GM21717 (cell line): ENCODE measurements around the gene ANKRD11.
"Not testable (repeated sequence)": the region's sequence is repeated elsewhere in the genome, so short reads cannot be mapped to it uniquely, and the experiment has no call there.

Source experiments
- ATAC-seq: cut with Tn5 transposase; IDR thresholded peaks from one replicate; pipeline ENCODE4 v1.9.1; 2021; ENCODE audit warnings: mild to moderate bottlenecking, moderate library complexity; ENCODE audit not compliant: unreplicated experiment

ANKRD11 gene

DNA sequence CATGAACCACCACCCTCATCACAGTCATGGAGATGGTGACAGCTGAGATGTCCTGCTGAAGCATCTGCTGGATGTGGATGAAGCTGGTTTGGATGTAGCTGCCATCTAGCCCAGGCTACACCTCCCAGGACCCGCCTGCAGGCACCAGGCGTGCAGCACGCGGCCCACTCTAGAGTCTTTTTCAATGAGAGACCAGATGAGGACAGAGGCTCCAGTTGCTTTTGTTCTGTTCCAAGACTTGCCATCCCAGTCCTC, 170.8 kb downstream of the ANKRD11 start:
- no peak for ATAC-seq

DNA sequence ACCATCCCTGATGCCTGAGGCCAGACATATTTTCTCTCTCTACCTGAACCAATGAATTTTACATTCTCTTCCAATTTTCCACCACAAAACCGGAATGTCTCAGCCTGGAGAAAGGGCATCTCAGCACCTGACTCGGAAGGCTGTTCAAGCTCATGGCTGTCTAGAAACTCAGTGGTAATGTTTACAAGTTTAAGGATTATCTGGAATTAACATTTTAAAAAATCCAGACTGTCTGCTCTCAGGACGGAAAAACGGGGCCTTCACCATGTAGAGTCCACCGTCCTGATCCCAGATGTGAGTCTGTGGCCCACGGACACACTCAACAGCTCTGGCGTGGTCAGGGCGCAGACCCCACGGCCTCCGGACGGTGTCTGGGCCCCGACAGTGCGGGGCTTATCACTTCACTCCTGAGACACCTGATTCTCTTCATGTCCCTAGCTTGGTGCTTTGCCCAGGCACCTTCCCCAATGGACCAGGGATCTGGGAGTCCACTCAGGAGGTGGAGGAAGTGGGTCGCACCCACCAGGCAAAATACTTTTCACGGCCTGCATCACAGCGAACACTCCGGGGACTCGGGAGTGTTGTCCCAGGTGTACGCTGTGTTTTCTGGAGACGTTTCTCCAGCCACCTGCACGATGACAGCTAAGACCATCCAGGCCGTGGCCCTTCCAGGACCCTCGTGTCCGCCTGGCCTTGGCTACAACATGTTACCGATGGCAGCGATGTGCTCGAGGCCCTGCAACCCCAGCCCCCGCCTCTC, 171.3 kb downstream of the ANKRD11 start:
- ATAC-seq: no peak

DNA sequence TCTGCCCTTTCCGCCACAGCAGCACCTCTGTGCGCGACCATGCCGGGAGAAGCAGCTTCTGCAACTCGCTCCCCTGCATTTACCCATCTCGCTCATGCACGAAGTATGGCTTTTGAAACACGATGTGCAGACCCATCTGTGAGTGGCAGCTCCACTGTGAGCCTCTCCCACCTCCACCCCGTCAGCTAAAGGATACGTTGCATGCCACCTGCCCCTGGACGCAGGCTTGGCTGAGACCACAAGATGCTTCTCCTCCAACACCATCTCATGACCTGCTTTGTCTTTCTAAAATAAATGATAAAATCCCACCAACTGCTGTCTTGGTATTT, 172.0 kb downstream of the ANKRD11 start:
- ATAC-seq: no peak

DNA sequence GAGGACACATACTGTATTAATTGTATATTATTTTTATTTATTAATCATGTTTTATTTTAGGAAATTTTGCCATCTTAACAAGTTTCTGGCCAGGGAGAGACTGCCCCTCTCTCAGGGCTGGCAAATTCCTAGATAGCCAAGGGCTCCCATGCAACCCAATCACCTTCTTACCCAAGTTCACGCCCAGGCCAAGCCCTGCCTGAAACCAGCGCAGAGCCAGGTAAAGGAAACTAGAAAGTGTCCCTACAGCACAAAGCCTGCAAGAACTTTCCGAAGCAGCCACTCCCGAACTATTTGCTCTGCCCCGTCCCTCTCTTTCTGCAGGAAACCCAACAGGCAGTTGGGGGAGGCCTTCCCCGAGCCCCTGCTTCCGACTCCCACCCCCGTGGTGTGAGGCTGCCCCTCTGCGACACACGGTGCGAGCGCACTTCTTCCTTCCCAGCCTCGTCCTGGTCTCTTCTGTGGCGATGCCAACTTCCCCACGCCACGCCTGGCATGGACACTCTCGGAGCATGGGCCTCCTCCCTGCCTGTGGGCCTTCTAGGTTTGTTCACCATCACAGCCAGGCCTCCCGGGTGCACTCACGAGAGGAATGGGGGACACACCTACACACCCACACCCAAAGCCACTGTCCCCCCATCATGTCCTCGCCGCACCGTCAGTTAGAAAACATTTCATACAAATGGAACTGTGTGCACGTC, 172.5 kb downstream of the ANKRD11 start:
- no peak for ATAC-seq

DNA sequence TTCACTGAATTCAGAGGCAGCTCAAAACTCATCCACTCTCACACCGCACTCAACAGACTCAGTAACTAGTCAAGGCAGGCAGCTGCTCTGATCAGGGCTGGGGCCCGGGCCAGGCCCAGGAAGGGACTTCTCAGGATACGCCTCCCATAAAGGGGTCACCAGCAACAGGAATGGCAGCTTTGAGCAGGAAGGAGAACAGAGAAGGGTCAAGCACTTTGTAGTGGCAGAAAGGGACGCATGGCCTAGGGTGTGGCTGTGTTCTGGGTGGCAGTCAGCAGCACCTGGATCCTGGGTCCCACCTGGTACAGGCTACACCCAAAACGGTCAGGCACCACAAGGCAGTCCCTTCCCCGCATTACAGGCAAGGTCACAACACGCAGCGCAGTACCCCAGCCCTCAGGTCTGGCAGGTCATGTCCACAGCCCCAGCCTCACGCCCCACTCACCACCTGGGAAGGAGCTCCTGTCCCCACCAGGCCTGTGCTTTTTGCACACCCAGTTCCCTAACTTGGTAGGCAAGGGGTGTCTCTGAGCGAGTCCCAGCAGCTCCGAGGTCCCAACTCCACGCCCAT, 173.2 kb downstream of the ANKRD11 start:
- ATAC-seq: no peak

DNA sequence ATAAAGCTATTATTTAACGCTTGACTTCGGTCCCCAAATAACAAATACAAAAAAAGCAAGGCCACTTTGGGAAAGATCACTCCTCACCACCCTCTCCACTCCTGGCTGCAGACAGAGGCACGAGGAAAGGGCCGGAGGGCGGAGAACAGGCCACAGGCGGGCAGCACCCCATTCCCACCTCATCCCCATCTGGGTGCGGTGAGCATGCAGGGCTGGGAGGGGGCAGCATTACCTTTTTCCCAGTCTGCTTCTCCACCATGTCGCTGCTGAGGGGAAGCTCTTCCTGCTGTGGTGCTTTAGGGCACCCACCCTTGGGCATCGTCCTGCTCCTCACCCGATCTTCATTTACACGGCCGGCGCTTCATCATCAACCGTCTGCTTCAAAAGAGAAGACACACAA, 173.7 kb downstream of the ANKRD11 start:
- ATAC-seq: no peak

DNA sequence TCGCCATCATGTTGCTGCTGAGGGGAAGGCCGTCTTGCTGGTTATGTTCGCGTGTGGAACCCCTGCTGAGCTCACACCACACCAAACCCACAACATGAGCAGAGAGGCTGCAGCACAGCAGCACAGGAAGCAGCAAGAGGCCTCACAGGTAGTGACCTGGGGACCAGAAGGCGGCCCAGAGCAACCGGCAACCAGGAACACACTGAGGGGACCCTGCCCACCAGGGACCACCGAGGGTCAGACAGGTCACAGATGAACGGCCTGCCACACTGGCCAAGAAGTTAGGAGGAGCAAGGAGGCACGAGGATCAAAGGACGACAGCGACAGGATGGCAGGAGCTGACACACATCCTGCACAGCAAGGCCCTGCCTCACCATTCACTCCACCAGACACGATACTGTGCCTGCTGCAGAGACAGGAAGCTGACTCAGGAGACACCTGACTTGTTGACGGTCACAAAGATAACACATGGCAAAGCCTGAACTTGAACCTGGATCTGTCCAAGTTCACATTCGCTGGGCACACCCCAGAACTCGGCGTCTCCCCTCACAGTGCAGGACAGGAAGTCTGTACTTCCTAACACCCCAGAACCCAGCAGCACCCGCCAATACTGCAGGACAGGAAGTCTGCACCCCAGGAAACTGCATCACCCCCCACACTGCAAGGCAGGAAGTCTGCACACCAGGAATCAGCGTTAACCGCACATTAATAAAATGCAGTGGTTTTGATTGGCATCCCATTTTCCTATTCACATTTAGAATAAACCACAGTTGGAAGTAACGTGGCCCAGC, 174.4 kb downstream of the ANKRD11 start:
- no peak for ATAC-seq

DNA sequence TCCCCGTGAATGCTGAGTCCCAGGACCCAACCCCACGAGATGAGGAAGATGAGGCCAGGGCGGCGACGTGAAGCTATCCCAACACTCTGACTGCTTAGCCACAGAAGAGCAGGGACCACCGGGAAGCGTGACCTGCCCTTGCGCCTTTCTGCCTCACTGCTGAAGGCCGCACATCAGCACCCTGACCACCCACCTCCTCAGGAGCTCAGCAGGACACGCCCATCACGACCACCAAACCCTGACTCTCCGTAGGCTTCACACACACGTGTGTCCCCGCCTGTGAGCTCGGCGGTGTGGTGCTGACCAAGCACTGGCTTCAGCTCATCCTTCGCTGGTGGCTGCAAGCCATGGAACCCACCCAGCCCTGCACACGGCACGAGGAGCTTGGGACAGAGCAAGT, 175.1 kb downstream of the ANKRD11 start:
- ATAC-seq: no peak

DNA sequence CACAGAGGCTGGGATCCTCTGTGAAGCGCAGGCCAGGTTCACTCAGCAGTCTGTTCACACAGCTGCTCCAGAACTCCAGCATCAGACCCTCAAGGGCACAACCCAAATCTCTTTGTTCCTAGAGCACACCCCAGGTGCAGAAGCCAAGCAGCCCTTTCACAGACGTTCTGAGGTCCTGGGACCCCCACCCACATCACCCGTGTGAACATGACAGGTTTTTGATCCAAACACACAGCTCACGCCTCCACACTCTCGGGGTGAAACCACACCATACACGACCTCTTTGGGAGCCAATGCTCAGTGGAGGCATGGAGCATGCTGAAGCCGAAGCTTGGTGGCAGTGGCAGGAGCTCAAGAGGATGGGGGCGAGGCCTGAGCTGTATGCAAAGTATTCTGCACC, 175.5 kb downstream of the ANKRD11 start:
- no peak for ATAC-seq

DNA sequence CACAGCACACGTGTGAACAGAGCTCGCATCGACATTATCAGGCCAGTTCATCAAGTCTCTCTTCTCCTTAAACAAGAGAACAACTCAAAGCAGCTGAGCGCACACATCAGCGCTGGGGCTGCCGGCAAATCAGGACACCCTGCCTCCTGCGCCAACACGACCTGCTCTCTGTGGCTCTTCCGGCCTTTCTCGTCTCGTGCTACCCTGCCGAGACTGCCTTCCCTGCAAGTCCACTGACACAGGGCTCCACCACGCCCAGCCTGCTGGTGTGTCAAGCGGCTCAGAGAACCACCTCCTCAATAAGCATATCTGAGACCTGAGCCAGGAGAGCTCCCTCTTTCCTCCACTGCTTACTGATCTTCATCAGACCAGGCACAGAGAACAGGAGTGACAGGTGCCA, 176.0 kb downstream of the ANKRD11 start:
- no peak for ATAC-seq

DNA sequence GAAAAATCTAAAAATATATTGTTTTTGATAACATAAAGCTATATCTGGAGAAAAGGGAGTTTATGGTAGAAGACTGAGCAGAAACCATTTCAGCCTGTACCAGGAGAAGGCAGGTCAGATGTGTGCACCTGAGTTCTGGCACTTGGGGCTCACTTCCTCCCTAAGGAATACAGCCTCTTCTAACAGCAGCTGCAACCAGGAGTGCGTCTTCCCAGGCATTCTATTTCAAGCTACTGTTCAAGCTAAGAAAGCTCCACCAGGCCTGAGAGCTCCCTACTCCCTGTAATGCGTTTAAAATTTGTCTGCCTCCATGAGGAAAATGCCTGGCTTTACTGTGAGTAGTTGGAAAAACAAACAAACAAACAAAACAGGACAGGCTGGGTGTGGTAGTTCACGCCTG, 176.8 kb downstream of the ANKRD11 start:
- no peak for ATAC-seq

DNA sequence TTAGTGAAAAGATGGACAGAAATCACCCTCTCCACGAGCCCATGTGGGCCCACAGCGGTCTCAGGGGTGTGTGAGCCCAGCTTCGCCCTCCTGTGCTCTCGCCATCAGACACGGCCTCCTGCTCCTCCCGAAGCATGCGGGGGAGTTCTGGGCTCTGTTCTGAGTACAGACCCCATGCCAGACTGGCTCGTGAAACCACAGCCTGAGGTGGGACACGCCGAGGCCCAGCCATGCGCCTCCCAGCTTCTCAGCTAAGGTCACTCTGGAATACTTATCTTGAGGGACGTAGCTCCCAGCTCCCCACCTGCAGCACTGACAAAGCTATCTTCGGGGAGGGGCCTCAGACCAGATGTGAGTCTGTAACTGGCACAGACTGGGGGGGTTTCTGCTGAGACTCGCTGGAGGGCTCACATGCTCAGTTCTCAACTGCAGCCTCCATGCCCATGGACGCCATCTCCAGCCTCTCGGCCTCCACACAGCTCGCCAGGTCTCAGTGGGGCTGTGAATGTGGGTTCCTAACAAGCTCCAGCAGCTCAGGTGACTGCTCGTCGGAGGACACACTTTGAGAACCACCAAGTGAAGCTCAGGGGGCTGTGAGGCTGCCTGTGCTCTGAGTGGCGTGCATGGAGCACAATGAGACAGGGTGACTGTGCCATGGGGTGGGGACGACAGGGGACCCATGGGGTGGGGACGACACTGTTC, 177.6 kb downstream of the ANKRD11 start:
- ATAC-seq: no peak

DNA sequence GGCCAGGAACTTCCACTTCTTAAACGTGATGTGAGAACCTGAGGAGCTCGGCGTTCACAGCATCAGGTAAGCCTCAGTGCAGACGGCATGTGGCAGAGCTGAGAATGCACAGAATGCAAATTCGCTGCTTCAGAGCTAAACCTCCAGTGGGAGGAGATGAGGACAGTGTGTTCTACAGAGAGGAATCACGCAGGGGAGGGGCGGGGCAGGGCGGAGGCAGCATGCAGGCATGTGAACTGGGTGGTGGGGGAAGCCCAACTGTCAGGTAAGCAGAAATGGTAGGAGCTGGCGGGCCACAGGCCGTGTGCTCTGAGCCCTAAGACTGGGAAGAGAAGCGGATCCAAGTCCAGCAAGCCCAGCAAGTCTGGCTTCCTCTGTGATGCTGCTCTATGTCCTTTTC, 178.2 kb downstream of the ANKRD11 start:
- ATAC-seq: no peak

DNA sequence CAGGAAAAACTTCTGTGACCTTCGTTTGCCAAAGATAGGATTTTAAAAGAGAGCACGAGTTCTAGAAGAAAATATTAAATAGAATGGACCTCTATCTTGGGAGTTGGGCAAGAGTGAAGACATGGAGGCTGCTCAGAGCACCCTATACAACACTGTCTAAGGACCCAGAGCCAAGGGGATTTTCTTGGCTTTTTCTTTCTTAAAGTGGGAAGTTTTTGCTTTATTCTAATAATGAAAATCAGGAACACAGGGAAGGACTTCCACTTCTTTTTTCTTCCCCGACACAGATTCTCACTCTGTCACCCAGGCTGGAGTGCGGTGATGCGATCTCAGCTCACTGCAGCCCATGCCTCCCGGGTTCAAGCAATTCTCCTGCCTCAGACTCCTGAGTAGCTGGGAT, 178.7 kb downstream of the ANKRD11 start:
- ATAC-seq: no peak

DNA sequence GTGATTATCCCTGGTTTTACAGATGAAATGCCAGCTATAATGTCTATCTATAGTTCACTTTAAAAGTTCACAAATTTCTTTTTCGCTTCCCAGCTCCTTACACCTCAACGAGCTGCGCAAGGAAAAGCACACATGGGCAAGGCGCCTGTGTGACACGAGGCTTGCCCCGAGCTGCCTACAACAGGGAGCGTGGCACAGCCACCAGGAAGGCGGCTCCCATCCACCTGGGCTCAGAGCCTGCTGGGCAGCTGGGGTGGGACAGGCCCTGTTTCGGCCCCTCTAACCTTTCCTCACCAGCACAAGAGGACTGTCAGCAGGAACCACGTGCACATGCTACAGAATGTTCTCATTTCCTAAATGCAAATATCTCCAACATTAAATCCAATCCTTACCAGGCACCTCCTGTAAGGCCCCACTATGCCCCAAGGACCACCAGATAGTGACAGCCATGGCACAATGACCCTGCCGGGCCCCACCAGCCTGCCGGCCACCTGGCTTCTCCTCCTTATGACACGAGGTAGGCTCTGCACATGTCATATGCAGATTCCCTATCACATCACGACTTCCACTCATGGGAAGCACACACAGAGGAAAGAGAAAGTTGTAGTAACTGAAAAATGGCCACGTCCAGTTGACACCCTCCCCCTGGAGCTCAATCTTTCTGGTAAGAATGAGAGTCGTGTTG, 180.8 kb downstream of the ANKRD11 start:
- ATAC-seq: no peak

DNA sequence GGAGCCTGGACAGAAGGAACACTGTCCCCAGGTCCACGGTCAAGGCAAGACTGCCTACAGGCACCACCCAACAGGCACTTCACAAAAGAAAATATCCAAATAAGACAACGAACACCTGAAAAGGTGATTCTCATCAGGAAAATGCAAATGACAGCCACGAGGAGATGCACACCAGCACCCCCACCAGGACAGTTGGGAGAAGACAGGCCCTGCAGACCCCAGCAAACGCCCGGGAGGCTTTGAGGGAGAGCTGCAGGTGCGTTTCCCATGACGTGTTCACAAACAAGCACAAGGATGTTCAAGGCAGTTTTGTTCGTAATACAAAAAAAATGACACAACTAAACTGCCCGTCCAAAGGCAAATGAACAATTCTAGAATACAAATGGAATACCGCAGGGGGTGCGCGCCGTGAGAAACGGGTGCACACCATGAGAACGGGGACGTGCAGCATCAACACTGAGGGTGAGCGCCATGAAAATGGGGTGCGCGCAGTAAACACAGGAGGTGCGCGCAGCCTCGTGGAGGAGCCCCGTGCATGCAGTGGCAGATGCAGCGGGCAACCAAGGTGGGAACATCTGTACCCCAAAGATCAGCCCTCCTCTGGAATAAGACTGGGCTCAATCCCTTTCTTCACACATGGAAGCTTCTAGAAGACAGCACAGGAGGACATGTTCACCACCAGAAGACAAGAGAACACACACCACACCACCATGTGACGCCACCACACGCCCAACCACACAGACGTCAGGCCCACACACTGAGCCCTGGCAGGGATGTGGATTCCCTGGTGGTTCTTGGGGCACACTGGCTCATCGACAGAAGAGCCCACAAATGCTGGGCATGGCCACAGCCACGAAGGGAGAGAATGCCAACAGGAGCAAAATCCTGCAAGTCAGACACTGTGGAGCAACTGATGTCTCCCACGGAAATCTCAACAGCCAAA, 181.7 kb downstream of the ANKRD11 start:
- ATAC-seq: no peak

DNA sequence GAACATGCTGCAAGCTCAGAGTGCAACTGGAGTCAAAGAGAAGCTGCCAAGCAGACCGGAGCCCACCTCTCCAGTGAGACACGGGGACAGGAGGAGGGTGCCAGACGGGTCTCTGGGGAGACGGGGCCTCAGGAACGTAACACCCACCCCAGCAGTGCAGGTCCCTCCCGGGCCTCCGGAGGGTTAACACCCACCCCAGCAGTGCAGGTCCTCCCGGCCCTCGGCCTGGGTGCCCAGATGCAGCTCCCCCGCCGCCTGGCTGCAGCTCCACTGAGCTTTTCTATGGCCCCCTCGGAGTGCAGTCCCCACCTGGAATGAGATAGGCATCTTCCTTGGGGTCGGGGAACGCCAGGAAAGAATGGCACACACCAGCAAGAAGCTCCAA, 182.9 kb downstream of the ANKRD11 start:
- ATAC-seq: no peak

DNA sequence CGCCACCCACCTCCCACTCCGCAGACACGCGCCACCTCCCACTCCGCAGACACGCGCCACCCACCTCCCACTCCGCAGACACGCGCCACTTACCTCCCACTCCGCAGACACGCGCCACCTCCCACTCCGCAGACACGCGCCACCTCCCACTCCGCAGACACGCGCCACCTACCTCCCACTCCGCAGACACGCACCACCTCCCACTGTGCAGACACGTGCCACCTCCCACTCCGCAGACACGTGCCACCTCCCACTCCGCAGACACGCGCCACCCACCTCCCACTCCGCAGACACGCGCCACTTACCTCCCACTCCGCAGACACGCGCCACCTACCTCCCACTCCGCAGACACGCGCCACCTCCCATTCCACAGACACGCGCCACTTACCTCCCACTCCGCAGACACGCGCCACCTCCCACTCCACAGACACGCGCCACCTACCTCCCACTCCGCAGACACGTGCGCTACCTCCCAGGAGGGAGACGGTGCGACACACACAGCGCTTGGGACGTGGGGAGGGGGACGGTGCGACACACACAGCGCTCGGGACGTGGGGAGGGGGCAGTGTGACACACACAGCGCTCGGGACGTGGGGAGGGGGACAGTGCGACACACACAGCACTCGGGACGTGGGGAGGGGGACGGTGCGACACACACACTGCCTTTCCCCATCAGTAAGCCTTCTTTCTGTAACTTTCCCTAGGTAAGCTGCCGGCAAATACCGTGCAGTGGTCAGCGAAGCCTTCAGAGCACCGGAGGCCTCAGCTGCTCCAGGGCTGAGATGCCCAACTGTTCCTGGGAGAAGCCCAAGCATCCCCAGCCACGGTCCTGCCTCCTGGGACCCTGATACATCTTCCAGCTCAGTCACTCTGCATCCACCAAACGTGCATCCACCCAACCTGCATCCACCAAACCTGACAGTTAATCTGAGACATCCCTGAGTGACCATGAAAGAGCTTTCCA, 183.6 kb downstream of the ANKRD11 start:
- not testable (repeated sequence) for ATAC-seq
